GM18870 (cell line): ENCODE measurements around the gene EPX.

Experiments
- ATAC-seq: cut with Tn5 transposase; IDR thresholded peaks from one replicate; pipeline ENCODE4 v1.9.1; 2021; ENCODE audit warnings: moderate library complexity; ENCODE audit not compliant: unreplicated experiment

EPX gene

DNA sequence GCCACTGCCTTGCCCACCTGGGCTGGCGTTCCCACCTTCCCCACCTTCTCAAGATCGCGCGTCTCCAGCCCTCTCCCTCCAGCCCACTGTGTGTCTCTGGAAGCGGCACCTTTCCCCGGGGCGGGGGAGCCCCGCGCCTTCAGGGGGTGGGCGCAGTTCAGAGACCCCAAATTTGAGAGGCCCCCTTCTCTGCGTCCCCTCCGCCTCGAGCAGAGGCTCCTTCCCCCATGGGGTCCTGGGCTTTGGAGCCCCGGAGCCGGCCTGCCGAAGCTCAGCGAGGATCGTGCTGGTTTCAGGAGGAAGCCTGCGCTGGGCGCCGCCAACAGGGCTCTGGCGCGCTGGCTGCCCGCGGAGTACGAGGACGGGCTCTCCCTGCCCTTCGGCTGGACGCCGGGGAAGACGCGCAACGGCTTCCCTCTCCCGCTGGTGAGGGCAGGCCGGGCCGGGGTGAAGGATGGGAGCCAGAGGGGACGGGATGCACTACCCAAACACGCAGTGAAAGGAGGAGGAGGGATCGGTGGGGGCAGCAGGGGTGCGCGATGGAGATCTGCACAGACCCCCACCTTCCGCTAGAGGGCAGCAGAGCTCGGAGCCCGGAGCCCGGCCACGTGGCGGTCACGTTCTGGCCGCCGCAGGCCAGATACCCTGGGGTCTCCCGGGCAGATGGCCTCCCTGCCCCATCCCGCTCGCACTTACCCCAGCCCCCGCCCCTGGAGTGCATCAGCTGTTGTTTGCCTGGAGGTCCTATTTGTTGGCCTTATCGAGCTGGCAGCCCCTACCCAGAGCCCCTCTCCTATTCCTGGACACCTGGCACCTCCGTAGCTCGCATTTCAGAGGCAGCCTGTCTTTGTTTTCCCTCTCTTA, 57.0 kb downstream of the EPX start:
- no peak for ATAC-seq

DNA sequence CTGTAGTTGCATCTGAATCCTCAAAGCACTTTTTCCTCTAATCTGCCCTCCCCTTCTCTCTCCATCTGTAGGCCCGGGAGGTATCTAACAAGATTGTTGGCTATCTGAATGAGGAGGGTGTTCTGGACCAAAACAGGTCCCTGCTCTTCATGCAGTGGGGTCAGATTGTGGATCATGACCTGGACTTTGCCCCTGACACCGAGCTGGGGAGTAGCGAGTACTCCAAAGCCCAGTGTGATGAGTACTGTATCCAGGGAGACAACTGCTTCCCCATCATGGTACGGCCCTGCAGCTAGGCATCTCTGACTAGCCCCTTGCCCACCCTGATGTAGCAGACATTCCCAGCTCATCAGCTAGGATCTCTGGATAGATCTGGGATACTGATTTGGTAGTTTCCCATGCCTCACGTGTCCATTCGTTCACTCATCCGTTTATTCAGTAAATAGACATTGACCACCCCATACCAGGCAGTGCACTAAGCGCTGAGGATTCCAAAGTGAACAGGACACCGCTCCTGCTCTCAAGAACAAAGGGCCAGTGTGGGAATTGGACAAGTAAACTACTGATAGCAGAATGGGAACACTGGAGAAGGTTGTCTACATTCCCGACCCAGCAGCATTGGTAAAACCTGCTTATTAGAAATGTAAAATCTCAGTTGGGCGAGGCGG, 58.0 kb downstream of the EPX start:
- ATAC-seq = no peak

DNA sequence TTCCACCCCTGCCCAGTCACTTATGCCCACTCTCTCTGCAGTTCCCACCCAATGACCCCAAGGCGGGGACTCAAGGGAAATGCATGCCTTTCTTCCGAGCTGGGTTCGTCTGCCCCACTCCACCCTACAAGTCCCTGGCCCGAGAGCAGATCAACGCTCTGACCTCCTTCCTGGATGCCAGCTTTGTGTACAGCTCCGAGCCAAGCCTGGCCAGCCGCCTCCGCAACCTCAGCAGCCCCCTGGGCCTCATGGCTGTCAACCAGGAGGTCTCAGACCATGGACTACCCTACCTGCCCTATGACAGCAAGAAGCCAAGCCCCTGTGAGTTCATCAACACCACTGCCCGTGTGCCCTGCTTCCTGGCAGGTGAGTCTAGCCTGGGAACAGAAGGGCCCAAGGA, 59.6 kb downstream of the EPX start:
- no peak for ATAC-seq

DNA sequence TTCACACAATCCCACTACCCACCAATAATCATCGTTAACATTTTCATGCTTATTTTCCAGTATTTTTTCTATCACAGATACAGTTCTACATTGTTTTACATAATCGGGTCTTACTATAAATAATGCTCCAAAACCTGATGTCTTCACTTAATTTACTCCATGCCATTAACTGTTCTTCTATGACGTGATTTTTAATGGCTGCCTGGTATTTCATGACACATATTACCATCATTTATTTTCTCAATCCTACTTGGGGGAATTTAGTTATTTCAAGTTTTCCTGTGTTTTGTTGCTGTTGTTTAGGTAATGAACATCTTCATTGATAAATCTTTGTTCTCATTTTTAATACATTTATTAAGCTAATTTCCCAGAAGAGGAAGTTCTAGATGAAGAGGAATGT, 60.6 kb downstream of the EPX start:
- ATAC-seq = no peak
